Activated effector memory CD4-positive, alpha-beta T cell treated with Interleukin-2 at 50 U/mL for 16 hours (primary cell): ENCODE data around the gene PRDX6.
"Not testable (repeated sequence)": the region's sequence is repeated elsewhere in the genome, so short reads cannot be mapped to it uniquely, and the experiment has no call there.

ENCODE experiments used
- DNase-seq: peaks from one replicate; pipeline ENCODE4 v3.0.0-alpha.2; 2020

Gene PRDX6

DNA sequence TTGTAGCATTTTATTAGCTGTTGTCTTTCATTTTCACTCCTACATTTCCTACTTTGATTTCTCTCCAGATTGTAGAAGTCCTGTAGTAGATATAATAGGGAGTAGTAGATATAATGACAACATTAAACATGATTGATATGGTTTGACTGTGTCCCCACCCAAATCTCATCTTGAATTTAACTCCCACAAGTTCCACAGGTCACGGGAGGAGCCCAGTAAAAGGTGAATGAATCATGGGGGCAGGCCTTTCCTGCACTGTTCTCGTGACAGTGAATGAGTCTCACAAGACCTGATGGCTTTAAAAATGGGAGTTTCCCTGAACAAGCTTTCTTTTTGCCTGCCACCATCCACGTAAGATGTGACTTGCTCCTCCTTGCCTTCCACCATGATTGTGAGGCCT is 7.5 kb upstream of the PRDX6 start:
- DNase-seq, result no peak

- no peak for DNase-seq
These were observed 6.5 kb upstream of the PRDX6 start for GRCh38 chr1:173470608-173471007.

DNA sequence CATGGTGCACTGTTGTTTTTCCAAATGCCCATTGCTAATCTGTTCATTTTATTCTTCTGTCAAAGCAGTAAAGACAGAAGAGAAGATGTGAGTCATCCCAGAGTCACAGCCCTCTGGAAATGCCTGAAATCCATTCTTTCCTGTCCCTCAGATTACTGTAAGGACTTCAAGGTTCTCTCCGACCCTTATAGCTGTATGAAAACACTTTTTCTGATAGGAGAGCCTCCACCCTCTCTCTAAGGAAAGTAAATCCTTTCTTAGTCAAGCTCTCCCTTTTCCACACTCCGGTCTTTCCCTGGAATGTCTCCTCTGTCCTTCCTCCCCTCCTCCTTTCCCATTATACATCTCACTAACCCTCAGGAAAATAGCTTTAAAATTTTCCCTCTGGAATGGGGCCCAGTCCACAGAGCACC is 3.5 kb upstream of the PRDX6 start:
- DNase-seq, result no peak

- no peak for DNase-seq
These were observed 2.9 kb upstream of the PRDX6 start for GRCh38 chr1:173474097-173474779.

GRCh38 chr1:173474780-173475421 is 2.2 kb upstream of the PRDX6 start:
- DNase-seq, result not testable (repeated sequence)

DNA sequence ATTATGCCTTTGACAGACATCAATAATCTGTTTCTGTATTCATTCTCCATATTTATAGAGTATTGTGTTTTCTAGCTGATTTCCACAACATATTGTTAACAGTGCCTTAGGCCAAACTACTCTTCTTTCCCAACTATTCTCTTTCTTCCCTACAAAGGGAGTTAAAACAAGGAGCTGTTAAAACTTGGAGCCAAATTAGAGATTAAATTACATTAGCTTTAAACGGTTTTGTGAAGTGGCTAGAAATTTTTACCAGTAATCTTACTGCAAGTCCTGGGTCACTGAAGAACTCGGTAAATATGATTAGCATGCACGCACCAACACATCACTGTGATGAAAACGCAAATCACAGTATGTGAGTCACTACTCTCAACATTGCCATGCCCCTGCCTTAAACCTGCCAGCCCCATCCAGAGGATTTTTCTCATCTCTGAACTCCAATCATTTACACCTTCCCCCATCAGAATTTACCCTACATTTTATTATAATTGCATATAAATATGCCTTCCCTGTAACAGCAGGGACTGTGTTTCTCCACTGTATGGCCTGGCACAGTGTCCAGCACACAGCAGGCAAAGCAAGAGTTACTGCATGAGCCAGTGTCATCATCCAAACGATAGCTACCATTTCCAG is 1.5 kb upstream of the PRDX6 start:
- DNase-seq, result no peak

DNA sequence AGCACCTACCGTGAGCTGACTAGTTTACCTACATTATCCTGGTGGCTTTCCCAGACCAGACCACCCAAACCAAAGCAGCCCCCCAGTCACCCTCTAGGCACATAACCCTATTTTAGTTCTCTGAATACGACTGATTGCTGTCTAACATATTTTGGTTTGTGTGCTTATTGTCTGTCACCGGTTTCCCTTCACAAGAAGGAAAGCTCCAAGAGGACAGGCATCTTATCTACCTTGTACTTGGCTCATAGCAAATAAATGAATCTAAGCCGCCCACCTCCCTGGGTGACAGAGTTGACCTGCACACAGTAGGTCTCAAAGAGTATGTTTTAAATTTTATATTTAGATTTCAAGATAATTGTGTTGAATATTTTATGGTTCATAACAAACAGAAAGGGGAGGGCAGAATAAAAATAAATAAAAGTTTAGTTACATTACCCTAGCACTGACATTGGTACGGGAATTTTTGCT is 904 bp upstream of the PRDX6 start:
- DNase-seq, result no peak

- peak; percentile 79 for DNase-seq
These were observed 360 bp upstream of the PRDX6 start for GRCh38 chr1:173476665-173477285.

- no peak for DNase-seq
These were observed 1.0 kb downstream of the PRDX6 start for GRCh38 chr1:173478094-173478674.

DNA sequence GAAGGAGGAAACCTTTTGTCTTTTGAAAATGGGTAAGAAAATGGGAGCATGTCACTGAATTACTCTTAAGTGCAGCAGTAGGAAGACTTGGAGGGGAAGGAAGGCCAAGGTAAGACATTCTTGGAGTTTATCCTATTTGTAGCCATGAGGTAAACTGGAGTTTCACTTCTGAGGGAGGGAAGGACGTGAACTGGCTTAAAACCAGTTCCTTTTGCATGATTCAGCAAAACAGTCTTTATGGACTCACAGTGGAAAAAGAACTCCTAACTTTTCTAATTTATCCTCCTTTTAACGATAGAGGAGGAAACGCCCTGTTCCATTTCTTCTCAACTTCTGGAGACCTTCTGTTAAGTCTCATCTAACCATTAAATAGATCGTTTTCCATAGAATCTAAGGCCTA is 2.5 kb downstream of the PRDX6 start:
- no peak for DNase-seq

DNA sequence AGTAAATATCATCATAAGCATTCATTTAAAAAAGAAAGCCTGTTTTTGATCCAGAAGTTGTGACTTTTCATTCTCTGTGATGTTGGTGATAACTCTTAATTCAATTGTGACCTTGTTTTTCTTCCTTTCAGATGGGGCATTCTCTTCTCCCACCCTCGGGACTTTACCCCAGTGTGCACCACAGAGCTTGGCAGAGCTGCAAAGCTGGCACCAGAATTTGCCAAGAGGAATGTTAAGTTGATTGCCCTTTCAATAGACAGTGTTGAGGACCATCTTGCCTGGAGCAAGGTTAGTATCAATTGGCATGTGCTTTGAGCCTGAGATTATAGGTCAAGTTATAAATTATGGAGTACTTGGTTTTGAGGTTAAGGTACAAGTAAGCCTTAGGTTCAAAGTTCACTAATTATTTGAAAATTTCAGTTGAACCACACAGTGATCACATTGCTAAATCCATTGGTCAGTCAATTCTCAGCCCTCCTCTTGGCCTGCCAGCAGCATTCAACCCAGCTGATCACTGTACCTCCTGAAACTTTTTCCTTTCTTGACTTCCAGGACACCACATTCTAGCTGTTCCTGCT is 4.1 kb downstream of the PRDX6 start:
- no peak for DNase-seq

- no peak for DNase-seq
These were observed 5.5 kb downstream of the PRDX6 start for GRCh38 chr1:173482683-173483082.

- no peak for DNase-seq
These were observed 7.1 kb downstream of the PRDX6 start for GRCh38 chr1:173484276-173484675.

DNA sequence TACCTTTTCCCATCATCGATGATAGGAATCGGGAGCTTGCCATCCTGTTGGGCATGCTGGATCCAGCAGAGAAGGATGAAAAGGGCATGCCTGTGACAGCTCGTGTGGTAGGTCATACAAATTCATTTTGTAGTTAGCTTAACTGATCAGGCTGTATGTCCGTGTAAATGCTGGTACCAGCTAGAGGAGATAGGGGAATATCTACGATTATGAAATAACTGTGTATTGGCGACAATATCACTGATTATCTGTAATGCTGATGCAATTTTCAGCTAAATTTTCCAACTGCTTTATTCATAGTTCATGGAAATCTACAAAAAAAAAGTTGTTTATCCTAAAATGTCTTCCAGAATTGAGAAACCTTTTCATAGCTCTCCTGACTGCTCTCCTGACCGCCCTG is 8.3 kb downstream of the PRDX6 start:
- DNase-seq, result no peak

- no peak for DNase-seq
These were observed 10.9 kb downstream of the PRDX6 start for GRCh38 chr1:173488001-173488400.

- DNase-seq, result no peak
These were observed 12.0 kb downstream of the PRDX6 start for GRCh38 chr1:173489149-173489600.

GRCh38 chr1:173489929-173490328 is 12.8 kb downstream of the PRDX6 start:
- no peak for DNase-seq

GRCh38 chr1:173491508-173491907 is 14.4 kb downstream of the PRDX6 start:
- no peak for DNase-seq

- not testable (repeated sequence) for DNase-seq
These were observed 16.0 kb downstream of the PRDX6 start for GRCh38 chr1:173493125-173493524.

- DNase-seq, result no peak
These were observed 18.6 kb downstream of the PRDX6 start for GRCh38 chr1:173495609-173496267.

GRCh38 chr1:173496757-173497320 is 19.7 kb downstream of the PRDX6 start:
- no peak for DNase-seq

DNA sequence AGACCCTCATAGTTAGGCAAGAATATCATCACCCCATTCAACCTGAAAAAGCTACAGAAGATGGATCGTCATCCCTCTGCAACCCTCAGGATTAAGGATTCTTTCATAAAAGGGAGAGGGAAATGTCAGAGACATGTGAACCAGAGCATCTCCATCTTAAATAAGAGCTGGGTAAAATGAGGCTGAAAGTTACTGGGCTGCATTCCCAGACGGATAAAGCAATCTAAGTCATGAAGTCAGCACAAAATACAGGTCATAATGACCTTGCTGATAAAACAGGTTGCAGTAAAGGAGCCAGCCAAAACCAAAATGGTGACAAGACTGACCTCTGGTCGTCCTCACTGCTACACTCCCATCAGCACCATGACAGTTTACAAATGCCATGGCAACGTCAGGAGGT is 22.6 kb downstream of the PRDX6 start:
- DNase-seq, result no peak
